ENCODE measurements around the gene PTPN13.

The PTPN13 gene

GRCh38 chr4:86640469-86640868, 46.4 kb downstream of the PTPN13 start:
- Histone ChIP-seq H3K4me1 (ENCODE audit: control insufficient read depth, insufficient read depth, low read length) (no peaks in the 10 kb centered on the region), H3K27ac (ENCODE audit: extremely low read depth, low read depth, low read length) (no peak overlapping the region), H3K4me3 (ENCODE audit: low read depth, low read length) (no peak overlapping the region), H3K9me3 (ENCODE audit: control insufficient read depth, insufficient read depth, low read depth, low read length) (no peaks in the 10 kb centered on the region), H3K36me3 (ENCODE audit: control insufficient read depth in 2 of 2, insufficient read depth in 1 of 2, low read length in 2 of 2) (peaks cover 3 to 14% of the 10 kb centered on the region in 2 experiments; a peak in 2 of 3 replicates)
- ChIA-PET CTCF (no interaction called here), POLR2A (no interaction called here)
- TF ChIP-seq ZNF24 (tag by site-specific recombination; IDR thresholded peaks at IDR 0.05) = no peak

- H3K4me1 ChIP-seq (ENCODE audit: control insufficient read depth, insufficient read depth, low read length) = no peaks in the 10 kb centered on the region
- no peaks in the 10 kb centered on the region for H3K9me3 ChIP-seq (ENCODE audit: control insufficient read depth, insufficient read depth, low read depth, low read length)
- CTCF ChIA-PET = no interaction called here
- no peak for TF ChIP-seq ZNF791 (tag by site-specific recombination; IDR thresholded peaks at IDR 0.05)
- no peak for TF ChIP-seq ZNF544 (tag by site-specific recombination; IDR thresholded peaks at IDR 0.05)
- TF ChIP-seq ZNF274 (IDR thresholded peaks at IDR 0.05; ENCODE audit: low read length) = no peak
- TF ChIP-seq ZNF274 (tag by site-specific recombination; IDR thresholded peaks at IDR 0.05; ENCODE audit: borderline replicate concordance) = no peak
- no peak for TF ChIP-seq ZNF18 (tag by site-specific recombination; IDR thresholded peaks at IDR 0.05)
- no peak for TF ChIP-seq KLF17 (tag by site-specific recombination; IDR thresholded peaks at IDR 0.05)
- no peak for TF ChIP-seq ZNF521 (tag by site-specific recombination; IDR thresholded peaks at IDR 0.05)
- no peak for TF ChIP-seq BCL6B (tag by site-specific recombination; IDR thresholded peaks at IDR 0.05)
- no peak for TF ChIP-seq ZNF621 (tag by site-specific recombination; IDR thresholded peaks at IDR 0.05)
- no peak for TF ChIP-seq ZNF266 (tag by site-specific recombination; IDR thresholded peaks at IDR 0.05; ENCODE audit: low read depth)
- no peak for TF ChIP-seq ZNF585B (tag by site-specific recombination; IDR thresholded peaks at IDR 0.05)
- TF ChIP-seq, protein P1, sequence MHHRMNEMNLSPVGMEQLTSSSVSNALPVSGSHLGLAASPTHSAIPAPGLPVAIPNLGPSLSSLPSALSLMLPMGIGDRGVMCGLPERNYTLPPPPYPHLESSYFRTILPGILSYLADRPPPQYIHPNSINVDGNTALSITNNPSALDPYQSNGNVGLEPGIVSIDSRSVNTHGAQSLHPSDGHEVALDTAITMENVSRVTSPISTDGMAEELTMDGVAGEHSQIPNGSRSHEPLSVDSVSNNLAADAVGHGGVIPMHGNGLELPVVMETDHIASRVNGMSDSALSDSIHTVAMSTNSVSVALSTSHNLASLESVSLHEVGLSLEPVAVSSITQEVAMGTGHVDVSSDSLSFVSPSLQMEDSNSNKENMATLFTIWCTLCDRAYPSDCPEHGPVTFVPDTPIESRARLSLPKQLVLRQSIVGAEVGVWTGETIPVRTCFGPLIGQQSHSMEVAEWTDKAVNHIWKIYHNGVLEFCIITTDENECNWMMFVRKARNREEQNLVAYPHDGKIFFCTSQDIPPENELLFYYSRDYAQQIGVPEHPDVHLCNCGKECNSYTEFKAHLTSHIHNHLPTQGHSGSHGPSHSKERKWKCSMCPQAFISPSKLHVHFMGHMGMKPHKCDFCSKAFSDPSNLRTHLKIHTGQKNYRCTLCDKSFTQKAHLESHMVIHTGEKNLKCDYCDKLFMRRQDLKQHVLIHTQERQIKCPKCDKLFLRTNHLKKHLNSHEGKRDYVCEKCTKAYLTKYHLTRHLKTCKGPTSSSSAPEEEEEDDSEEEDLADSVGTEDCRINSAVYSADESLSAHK (tag by site-specific recombination; IDR thresholded peaks at IDR 0.05) = no peak
- TF ChIP-seq, protein P2, sequence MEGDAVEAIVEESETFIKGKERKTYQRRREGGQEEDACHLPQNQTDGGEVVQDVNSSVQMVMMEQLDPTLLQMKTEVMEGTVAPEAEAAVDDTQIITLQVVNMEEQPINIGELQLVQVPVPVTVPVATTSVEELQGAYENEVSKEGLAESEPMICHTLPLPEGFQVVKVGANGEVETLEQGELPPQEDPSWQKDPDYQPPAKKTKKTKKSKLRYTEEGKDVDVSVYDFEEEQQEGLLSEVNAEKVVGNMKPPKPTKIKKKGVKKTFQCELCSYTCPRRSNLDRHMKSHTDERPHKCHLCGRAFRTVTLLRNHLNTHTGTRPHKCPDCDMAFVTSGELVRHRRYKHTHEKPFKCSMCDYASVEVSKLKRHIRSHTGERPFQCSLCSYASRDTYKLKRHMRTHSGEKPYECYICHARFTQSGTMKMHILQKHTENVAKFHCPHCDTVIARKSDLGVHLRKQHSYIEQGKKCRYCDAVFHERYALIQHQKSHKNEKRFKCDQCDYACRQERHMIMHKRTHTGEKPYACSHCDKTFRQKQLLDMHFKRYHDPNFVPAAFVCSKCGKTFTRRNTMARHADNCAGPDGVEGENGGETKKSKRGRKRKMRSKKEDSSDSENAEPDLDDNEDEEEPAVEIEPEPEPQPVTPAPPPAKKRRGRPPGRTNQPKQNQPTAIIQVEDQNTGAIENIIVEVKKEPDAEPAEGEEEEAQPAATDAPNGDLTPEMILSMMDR (tag by site-specific recombination; IDR thresholded peaks at IDR 0.05) = no peak
- TF ChIP-seq ZFP69B (tag by site-specific recombination; IDR thresholded peaks at IDR 0.05) = no peak
- TF ChIP-seq ZNF341 (tag by site-specific recombination; IDR thresholded peaks at IDR 0.05; ENCODE audit: low read depth) = no peak
- no peak for TF ChIP-seq ZNF146 (tag by site-specific recombination; IDR thresholded peaks at IDR 0.05)
- TF ChIP-seq, protein P3, sequence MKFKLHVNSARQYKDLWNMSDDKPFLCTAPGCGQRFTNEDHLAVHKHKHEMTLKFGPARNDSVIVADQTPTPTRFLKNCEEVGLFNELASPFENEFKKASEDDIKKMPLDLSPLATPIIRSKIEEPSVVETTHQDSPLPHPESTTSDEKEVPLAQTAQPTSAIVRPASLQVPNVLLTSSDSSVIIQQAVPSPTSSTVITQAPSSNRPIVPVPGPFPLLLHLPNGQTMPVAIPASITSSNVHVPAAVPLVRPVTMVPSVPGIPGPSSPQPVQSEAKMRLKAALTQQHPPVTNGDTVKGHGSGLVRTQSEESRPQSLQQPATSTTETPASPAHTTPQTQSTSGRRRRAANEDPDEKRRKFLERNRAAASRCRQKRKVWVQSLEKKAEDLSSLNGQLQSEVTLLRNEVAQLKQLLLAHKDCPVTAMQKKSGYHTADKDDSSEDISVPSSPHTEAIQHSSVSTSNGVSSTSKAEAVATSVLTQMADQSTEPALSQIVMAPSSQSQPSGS (tag by site-specific recombination; IDR thresholded peaks at IDR 0.05; ENCODE audit: low read depth) = no peak
- POLR2A ChIA-PET = interaction anchor here (0.7 kb wide), 2 partner anchors 22 to 31 kb away, joined by 4 to 5 read pairs; no protein-coding TSS in a partner anchor
- H3K4me3 ChIP-seq (ENCODE audit: low read depth, low read length) = no peak overlapping the region
- H3K36me3 ChIP-seq (ENCODE audit: control insufficient read depth in 2 of 2, insufficient read depth in 1 of 2, low read length in 2 of 2) = peaks cover 3 to 4% of the 10 kb centered on the region in 2 experiments; a peak in 2 of 3 replicates
- no peak overlapping the region for H3K27ac ChIP-seq (ENCODE audit: extremely low read depth, low read depth, low read length)
These were observed 47.5 kb downstream of the PTPN13 start for GRCh38 chr4:86641516-86642090.
